ENCODE measurements around the gene AKAP7.

The AKAP7 gene

DNA sequence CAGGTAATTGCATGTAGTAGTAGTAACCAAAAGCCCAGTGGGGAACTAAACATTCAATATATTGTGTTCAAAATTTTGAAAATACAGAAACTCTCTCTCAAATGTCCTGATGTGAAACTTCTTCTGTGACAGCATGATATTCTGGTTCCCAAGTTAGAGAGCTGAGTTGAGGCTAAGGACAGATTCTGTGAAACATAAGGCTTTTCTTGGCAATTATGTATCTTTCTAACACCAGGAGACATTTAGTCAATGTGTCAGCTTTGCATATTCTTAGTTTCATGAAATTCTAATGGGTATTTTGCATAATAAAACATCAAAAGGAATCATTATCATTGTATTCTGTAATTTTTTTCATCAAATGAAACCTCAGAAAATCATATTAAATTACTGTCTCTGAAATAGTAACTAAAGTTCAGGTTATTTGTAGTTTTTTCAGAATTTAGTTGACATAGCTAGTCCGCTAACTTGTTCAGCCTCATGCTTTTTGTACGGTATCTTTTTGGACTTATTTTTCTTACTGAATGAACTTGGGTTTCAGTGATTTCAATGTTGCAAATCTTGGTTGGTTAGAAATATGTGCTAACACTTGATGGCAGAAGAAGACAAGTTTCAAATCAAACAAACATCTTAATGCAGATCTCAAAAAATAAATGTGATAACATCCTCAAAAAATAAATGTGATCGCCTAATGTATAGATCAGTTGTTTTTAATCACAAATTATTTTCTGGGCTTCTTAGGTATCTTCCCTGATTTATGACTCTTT is 70.4 kb downstream of the AKAP7 start:
- no peak for DNase-seq

DNA sequence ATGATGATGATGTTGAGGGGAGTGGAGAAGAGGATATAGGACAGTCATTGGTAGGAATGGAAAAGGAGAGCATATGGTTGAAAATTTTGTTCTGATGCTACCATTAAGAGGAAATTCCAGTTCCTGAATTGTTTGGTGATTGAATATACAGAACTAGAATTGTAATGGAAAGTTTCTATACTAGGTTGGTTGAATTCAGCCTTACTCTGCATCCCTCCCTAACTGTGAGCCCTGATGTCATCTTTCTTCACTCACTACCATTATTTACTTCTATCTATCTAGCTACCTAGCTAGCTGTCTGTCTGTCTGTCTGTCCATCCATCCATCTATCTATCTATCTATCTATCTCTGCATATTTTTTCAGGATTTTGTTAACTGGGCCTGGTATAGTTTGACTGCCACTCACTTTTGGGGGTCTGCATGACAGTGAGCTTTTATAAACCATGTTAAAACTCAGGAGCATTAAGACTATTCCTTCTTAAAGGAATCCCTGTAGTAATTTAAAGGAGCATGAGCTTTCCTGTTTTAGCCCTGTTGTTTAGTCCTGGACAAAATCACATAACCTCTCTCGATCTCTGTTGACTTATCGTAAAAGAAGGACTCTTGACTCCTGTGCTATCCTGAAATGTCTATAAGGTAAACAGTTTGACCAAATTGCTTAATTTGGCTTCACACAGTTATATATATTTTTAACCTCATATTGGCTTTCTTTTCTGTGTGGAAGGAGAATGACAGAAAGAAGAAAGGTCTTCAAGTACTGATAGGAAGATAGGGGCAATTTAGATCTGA is 71.4 kb downstream of the AKAP7 start:
- DNase-seq: no peak

DNA sequence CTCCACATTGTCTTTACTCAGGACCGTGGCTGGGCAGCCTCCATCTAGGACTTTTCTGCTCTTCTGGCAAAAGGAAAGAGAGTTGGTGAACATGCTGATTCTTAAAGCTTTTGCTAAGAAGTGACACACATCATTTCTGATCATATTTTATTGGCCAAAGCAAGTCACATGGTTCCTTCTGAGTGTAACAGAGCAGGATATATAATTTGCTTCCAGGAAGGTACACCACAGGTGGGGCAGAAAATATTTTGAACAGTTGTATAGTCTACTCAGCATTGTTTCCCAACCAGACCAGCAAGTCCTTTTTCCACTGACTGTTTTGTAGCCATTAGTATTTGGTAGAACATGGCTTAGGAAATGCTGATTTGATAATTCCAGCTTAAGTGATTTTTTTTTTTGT is 73.5 kb downstream of the AKAP7 start:
- no peak for DNase-seq

DNA sequence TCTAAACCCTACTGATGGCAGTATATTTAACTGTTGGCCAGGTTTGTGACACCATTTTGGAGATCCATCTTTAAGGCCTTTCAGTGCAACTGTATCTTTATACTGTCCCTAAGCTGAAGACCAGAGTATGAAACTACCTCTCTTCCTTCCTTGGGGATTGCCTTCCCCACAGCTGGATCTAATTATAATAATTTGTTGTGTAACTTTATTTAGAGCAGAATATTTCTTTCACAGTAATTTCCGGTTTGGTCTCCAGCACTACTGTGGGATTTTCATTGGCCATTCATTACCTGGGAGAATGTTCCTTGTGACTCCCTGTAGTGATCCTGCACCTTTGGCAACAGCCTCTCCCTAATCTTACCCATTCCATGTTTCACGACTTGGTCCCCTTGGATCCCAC is 75.2 kb downstream of the AKAP7 start:
- no peak for DNase-seq

DNA sequence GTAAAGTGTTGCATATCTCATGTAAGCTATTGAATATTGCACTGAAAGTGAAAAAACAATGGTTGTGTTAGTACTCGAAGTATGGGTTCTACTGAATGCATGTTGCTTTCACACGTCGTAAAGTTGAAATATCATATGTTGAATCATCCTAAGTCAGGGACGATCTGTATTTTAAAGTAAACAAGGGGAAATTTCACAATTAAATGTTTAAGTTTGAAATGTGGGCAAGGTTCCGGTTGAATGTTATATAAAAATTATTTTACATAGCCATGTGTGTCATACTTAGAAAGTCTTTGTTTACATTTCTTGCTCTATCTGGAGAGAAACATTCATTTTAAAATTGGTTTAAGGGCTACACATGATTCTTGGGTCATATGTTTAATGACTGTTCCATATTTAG is 76.8 kb downstream of the AKAP7 start:
- no peak for DNase-seq

DNA sequence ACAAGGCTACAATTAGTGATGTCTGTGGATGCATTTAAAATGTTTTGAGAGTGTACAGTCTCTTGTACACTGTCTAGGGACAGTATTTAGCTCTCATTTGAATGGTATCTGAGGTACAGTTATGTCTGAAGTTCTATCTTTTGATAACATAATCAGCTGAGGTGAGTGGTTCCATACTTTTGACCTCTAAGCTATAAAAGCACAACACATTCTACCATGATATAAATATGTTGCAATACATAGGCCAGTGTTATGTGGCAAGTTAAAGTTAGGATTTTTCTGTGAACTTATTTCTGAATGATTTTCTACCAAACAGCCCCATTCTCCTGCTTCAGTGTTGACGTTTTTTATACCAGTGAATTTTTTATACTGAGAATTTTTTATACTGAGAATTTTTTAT is 77.6 kb downstream of the AKAP7 start:
- DNase-seq: no peak

DNA sequence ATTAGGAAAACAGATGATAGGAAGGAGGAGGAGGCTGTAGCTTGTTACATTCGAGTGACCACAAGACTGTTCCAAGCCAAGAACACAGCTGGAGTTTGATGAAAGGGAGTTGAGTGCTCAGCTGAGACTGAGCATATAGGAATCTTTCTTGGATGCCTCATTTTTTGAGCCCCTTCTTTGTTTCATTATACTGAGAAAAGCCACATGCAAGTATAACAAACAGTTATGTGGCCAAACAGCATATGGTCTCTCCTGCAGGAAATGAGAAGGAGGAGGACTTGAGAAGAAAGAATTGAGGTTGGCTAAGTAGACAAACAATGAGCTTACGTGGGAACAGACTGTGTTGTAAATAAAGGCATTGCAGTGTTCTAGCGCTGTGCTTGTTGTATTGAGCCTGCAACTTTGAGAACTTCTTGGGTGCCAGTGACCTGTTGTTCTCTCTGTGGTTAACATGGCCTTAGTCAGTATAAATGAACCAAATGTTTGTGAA is 78.3 kb downstream of the AKAP7 start:
- no peak for DNase-seq

DNA sequence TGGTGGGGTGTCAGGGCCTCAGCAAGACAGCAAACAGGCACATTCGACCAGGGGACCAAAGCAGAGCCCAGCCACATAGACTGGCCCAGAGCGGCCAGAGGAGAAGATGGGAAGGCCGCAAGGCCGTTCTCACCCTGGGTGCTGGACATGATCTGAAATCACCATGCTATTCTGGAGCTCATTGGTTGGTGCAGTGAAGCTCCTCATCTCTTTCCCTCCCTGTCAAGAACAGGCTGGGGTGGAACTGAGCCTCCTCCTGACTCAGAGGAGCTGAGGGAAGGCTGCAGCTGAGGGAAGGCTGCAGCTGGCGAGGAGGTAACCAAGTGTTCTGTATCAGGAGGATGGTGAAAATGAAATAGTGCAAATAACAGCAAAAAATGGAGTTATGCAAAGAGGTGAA is 80.0 kb downstream of the AKAP7 start:
- no peak for DNase-seq

DNA sequence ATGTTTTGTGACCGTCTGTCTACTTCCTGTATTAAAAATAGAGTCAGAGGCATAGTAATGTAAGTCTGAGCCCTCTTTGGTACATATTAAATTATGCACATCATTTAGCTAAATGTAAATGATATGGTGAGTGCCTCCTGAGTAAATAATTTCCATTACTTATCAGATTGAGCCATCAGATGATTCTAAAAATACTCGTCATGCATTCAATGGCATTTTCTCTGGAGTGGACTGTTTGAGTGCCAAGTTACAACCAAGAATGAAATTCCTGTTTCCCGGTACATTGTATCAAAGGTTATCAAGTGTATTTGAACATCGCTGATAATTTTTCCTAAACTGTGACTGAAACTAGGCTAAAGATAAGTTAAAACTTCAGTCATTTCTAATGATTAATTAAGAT is 81.0 kb downstream of the AKAP7 start:
- no peak for DNase-seq

DNA sequence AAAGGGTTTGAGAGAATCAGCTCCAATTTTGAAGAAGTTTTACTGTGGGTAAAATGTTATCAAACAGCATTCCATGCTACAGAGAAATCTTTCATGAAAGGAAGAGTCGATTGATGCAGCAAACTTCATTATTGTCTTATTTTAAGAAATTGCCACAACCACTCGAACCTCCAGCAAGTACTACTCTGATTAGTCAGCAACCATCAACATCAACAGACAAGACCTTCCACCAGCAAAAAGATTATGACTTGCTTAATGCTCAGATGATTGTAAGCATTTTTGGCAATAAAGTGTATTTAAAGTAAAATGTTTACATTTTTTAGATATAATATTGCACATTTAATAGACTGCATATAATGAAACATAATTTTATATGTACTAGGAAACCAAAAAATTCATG is 87.5 kb downstream of the AKAP7 start:
- DNase-seq: no peak

DNA sequence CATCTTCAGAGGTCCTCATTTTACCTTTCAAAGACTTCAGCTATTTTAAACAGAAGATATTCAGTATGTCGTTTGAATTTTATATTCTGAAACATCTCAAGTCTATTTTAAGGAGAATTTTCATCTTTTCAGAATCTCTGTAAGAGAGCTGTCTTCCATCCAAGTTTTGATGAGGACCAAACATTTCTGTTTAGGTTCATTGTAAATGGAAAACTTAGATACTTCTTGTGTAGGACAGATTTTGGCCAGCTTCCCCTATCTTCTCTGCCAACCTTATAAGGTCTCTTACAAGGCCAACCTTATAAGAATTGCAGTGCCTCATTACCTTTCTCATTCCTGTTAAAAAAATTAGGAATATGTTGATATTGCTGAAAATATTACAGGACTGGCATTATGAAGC is 88.1 kb downstream of the AKAP7 start:
- no peak for DNase-seq

DNA sequence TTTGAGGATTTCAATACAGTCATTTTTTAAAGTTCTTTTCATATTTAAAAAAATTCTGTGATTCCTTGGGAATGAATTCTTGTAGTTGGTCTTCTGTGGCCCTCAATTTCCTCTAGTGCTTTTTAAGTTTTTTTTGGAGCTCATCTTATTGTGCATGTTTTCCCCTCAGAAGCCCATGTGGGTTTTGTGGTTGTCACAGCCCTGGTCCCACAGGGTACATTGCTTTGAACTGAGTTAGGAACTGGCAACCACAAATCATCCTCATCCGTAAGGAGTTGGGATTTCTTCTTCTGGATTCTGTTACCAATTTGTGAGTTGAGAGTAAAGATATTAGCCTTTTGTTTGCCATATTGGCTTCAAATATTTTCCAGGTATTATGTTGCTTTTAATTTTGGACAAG is 89.9 kb downstream of the AKAP7 start:
- DNase-seq: no peak

DNA sequence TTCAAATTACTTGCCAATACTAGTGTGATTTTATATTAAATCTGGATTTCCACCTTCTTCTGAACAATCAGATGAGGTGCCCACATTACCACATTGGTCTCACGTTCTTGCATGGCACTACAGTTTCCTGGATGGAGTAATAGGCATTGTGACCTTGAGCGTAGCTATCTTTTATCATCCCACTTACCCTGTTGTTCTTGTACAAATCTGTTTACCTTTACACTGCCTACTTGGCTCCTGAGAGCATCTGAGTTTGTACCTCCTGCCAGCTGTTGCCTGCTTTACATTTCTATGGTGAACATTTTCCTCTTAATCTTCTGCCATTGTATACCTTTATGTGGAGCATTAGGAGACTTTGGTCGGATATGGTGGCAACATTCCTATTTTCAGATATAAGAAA is 90.7 kb downstream of the AKAP7 start:
- no peak for DNase-seq

DNA sequence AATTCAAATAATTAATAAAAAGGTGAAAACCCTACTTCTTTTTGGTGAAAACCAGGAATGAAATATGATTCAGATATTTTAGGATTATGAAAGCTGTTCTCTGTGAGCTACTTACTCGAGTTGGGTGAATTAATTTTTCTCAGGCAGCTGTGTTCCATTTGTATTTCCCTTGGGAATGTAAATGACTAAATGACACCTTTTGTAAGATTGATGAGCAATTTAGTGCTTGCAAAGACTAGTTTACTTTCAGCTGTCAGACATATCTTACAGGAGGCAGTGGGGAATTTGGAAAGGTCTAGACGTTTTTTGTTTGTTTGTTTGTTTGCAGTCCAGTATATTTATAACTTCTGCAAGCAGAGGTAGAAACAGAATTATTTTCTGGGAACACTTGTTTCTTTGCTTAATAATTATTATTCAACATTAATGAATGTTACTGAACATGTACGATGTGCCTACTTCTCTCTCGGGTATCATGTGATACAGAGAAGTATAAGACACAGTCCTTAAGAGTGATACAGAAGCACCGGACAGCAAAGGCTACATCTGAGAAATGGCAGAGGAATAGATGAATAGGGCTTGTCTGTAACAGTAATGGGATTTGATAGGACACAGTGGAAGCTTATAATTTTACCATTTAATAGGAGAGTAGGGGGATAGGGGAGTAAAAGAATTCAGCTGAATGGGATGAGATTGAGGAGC is 91.3 kb downstream of the AKAP7 start:
- DNase-seq: no peak

DNA sequence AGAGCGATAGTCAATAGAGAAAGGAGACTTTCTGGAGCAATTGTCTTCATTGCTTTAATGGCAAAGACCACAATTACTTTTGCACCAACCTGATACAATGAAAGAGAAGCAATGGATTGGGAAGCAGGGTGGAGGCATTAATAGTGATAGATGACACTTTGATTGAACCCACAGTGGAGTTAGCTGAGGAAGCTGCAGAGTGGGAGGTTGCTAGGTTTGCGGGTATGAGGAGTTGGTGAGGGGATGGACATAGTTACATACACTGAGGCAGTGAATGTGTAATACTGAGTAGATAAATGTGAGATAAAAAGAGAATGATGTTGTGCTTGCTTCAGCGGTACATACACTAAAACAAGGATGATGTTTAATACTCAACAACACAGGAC is 91.9 kb downstream of the AKAP7 start:
- no peak for DNase-seq

DNA sequence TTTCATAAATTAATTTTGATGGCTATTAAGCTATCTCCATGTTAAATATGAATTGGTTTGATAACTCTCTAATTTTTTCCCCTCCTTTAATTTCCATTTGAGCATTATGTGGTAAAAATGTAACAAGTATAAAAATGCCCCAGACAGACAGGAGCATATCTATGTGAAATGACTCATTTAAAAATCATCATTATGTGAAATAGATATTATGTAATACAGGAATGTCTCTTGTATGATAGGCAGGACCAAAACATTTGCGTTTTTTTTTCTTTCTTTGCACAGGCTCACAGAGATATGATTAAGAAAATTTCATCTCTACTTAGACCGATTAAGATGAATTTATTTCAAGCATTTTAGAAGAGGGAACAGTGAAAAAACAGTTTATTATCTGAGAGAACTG is 95.8 kb downstream of the AKAP7 start:
- no peak for DNase-seq

DNA sequence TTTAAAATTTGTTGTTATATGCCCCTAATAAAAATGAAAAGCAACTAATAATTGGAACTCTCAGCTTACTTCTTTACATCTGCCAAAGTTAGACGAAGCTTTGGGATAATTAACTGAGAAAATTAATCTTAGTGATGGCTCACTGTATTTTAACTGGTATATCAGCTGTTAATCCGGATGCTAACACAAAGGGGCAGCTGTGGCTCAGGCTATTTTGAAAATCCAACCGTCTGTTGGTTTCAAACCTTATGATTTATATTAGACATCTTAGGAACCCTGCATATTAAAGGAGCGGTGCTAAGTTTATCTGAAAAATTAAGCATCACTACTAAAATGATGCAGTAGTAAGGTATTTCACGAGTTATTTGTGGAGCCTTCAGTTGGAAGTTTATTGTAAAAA is 96.6 kb downstream of the AKAP7 start:
- DNase-seq: no peak

DNA sequence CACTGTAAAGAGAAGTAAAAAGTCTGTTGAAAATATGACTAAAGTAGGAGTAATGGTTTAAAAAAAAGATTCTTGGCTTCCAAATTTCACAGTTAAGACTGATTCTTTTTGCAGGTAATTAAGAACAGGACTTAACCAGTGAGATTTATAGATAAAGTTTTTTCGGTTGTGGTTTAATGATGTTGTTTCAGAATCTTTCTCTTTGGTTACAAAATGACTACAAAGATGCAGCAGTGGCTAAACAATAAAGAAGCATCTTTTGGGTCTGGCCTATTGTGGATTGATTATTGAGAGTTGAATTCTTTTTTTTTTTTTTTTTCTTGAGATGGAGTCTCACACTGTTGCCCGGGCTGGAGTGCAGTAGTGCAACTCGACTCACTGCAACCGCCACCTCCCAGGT is 109.7 kb downstream of the AKAP7 start:
- no peak for DNase-seq

DNA sequence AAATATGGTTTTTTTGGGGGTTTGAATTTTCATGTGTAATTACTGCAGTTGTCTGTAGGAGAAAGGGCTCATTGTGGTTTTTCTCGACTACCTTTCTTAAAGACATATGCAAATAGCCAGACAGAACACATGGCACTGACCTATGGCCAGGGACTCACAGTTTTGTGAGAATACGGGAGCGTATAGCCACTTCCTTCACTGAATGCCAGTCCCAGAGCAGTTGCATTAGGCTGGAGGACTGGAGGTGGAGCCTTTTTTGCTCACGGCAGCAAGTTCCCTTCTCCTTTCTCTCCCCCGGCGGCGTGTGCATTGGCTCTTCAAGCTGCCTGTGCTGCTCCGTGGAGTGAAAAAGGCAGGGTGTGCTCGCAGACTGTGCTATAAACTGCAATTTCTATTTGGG is 114.9 kb downstream of the AKAP7 start:
- peak; percentile 11 for DNase-seq

DNA sequence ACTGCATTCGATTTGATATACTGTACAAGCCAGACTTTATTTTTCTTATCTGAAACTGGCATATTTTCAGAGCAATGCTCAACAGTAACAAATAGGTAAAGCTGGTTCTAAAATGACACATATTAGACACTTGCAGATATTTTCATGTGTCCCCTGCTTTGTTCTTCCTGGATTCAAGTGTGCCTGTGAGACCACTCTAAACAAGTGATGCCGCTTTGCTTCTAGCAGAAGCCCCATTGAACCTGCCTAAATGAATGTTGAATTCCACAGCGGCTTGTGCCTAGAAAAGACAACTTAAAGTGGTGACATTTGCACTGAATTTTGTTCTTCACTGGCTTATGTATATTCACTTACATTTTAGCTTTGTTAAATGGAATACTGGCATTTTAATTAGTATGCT is 115.7 kb downstream of the AKAP7 start:
- DNase-seq: no peak

DNA sequence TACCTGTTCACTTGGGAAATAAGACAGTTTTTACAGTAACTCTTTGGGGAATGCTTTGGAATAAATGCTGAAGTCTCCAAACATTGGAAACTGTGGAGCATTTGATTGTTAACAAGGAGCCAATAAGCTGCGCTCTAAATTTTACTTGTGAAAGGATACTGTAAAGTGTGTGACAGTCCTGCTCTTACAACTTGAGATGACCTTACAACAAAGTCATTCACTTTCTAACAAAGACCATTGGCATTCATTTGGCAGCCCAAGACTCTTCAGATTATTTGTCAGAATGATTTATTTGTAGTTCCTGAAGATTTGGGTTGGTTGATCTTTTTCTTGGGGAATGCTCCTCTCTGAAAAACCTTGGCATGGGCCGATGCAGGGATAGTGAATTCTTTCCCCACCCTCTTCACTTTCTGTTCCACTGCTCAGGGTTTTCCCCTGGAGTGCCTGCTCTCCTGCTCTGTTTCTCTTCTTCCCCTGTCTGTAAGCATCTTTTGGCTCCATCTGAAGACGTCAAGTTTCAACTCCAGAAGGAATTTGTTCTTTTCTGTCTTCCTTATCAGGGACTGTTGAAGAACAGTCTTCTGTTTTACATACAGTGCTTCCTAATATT is 116.4 kb downstream of the AKAP7 start:
- no peak for DNase-seq

DNA sequence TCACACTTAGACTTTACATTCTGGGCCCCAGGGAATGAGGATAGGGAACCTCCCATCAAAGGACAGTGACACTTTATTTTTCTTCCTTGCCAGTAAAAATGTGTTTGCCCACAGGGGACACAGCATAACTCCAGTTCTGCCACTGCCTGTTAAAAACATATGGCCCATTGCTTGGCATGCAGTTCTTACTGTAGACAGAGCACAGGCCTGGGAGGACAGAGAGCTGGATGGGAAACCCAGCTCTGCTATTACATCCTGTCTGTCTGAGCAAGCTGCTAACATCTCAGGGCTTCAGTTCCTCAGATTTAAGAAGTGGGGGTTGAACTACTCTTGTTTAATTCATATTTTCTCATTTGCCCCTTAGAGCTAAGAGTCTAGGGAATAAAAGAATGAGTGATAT is 120.2 kb downstream of the AKAP7 start:
- DNase-seq: no peak

DNA sequence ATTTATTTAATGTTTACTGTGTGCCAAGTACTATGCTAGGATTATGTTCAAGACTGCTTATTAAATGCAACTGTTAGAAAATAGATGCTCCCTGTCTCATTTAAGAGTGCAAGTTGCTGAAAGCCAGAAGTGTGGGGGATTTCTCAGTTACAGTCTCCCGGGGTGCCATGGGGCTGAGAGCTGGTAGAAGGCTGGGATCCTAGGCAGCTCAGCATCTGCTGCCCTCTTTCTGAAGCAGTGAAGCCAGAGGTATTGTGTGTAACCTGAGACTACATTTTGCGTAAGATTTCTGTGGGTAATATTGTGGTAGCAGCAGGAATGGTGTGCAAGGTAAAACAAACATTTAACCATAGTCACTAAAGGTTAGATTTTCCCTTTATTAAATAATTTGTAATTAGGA is 120.6 kb downstream of the AKAP7 start:
- DNase-seq: no peak

DNA sequence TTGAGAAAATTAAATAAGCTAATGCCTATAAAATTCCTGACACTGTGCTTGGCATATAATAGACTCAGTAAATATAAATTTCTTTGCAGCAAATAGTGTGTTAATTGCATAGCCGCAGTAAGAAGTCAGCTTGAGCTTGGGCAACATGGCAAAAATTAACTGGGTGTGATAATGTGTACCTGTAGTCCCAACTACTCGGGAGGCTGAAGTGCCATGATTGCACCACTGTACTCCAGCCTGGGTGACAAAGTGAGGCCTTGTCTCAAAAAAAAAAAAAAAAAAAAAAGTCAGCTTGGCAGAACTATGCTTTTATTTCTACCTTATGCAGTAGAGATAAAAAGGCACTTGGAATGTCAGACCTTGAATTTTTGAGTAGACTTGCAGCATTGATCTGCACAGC is 121.8 kb downstream of the AKAP7 start:
- no peak for DNase-seq

All from activated gamma-delta T cell treated with Interleukin-2 at 50 U/mL for 16 hours (primary cell).